GM19372 (cell line): ENCODE data around the gene KLRG1.

ENCODE experiments used
- ATAC-seq: cut with Tn5 transposase; IDR thresholded peaks from one replicate; pipeline ENCODE4 v1.9.1; 2021; ENCODE audit warnings: mild to moderate bottlenecking, low read depth, moderate library complexity; ENCODE audit not compliant: unreplicated experiment

KLRG1 gene

GRCh38 chr12:8980137-8980536 lies 9.2 kb upstream of the KLRG1 start:
- no peak for ATAC-seq

DNA sequence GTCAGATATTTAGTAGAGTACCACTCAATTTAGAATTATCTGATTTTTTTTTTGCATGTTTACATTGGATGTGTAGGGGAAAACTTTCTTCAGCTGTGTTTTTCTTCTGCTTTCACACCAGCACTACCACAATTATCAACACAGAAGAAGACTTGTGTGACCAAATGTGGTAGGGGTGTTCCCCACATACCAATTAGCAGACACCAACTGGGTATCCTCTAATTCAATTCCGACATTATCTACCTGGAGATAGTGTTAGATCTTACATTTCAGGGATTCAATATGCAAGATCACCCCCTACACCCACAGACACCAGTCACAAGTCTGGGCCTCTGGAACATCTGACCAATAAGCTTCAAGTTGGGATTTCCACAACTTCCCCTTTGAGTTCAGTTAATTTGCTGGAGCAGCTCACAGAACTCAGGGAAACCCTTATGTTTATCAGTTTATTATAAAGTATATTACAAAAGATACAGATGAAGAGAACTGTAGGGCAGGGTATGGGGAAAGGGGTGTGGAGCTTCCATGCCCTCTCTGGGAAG lies 4.1 kb upstream of the KLRG1 start:
- no peak for ATAC-seq

DNA sequence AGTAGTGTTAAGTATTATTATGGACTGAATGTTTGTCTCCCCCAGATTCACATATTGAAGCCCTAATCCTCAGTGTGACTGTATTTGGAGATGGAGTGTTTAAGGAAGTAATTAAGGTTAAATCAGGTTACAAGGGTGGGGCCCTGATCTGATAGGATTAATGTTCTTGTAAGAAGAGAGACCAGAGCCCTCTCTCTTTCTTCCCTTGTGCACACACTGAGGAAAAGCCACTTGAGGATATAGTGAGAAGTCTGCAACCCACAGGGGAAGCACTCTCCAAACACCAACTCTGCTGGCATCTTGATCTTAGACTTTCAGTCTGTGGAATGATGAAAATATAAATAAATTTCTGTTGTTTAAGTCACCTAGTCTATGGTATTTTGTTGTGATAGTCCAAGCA lies 2.2 kb upstream of the KLRG1 start:
- no peak for ATAC-seq

DNA sequence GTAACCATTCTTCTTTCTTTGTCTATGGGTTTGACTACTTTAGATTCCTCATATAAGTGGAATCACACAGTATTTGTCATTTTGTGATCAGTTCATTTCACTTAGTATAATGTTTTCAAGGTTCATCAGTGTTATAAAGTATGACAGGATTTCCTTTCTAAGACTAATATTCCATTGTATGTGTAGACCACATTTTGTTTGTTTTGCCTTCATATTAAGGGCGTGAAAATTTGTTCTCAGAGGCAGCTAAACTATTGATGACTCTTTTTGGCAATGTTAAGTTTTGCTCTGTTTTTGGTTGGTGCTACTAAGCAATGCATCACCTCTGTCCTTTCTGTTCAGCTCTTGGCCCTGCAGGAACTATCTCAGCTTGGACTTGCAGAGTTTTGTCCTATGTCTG lies 1.7 kb upstream of the KLRG1 start:
- no peak for ATAC-seq

GRCh38 chr12:8991371-8992345 lies 2.3 kb downstream of the KLRG1 start:
- no peak for ATAC-seq

DNA sequence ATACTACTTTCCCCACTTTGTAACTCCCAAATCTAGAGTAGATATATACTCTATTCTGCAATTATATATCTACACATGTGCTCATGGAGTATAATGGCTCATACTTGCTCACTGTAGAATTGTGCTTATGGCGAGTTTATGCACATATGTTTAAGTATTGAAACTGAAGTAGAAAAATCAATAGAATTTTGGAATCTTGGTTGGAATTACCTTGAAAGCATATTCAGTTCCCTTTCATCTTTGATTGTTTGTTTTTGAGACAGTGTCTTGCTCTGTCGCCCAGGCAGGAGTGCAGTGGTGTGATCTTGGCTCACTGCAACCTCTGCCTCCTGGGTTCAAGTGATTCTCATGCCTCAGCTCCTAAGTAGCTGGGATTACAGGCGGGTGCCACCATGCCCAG lies 4.5 kb downstream of the KLRG1 start:
- ATAC-seq, result no peak

GRCh38 chr12:8995021-8995775 lies 5.9 kb downstream of the KLRG1 start:
- ATAC-seq, result no peak

GRCh38 chr12:8996682-8997405 lies 7.5 kb downstream of the KLRG1 start:
- ATAC-seq, result peak; percentile 98

DNA sequence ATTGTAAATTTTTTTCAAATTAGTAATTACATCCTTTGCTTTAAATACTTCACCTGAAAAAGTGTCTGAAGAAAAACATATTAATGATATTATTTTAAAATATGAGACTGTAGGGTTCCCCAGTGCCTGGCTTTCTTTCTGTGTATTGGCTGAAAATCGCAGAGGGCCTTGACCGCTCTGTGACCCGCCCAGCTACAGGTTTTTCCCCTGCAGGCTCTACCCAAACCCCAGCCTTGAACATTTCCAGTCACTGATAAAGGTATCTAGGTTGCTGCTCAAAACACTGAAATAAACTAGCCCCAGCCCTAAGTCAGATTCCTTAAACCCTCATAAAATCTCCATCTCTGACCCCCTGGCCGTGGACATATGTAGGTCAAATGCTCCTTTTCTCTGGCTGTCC lies 11.9 kb downstream of the KLRG1 start:
- ATAC-seq, result no peak

- ATAC-seq, result no peak
Measured at GRCh38 chr12:9002335-9002734, 13.0 kb downstream of the KLRG1 start.

DNA sequence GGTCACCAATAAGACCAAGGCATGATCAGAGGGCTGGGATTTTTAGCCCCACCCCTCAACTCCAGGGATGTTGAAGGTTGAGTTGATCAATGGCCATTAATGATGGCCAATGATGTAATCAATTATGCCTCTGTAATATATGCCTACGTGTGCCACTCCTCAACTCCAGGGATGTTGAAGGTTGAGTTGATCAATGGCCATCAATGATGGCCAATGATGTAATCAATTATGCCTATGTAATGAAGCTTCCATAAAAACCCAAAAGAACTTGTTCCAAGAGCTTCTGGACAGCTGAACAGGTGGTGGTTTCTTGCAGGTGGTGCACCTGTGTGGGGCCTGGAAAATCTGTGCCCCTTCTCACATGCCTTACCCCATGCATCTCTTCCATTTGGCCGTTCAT lies 33.2 kb downstream of the KLRG1 start:
- no peak for ATAC-seq

GRCh38 chr12:9024512-9024911 lies 35.2 kb downstream of the KLRG1 start:
- ATAC-seq, result no peak

GRCh38 chr12:9027161-9028059 lies 38.1 kb downstream of the KLRG1 start:
- ATAC-seq, result no peak

DNA sequence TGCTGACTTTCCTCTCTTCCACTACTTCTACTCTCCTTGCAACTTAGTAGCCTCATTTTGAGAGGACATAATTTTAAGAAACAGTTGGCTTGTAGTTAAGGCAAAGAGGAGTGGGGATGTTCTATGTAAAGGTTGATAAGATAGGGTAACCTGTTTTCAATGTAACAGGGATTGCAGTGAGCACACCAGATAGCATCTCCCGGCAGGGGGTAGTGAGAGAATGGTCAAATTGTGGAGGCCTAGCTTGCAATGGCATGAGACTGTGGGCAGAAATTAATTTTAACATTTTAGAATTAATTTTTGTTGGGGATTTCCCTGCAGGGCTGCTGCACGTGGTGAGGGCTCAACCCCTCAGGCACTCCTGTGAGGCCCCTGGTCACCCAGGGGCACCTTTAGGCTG lies 41.4 kb downstream of the KLRG1 start:
- ATAC-seq, result no peak

GRCh38 chr12:9032202-9032964 lies 43.0 kb downstream of the KLRG1 start:
- ATAC-seq, result no peak

- no peak for ATAC-seq
Measured at GRCh38 chr12:9033265-9033887, 44.0 kb downstream of the KLRG1 start.

DNA sequence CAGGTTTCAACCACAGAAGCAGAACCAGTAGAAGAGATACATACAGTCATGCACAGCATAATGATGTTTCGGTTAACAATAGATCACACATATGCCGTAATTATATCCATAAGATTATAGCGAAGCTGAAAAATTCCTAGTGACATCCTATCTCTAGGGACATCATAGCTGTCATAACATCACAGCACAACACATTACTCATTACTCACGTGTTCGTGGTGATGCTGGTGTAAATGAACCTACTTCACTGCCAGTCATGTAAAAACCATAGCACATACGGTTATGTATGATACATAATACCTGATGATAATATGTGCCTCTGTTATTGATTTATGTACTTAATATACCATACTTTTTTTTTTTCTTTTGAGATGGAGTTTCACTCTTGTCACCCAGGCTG lies 44.7 kb downstream of the KLRG1 start:
- ATAC-seq, result no peak

DNA sequence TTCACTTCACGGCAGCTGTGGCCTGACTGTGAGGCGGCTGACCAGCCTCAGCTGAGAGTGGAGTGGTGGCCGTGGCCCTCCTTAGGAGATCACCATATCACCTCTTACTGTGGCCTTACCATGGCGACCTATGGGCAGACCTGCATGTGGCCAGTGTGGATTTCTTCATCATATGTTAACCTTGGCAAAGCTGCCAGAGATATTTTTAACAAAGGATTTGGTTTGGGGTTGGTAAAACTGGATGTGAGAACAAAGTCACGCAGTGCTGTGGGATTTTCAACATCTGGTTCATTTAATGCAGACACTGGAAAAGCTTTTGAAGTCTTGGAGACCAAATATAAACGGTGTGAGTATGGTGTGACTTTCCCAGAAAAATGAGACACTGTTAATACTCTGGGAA lies 46.9 kb downstream of the KLRG1 start:
- ATAC-seq, result no peak

DNA sequence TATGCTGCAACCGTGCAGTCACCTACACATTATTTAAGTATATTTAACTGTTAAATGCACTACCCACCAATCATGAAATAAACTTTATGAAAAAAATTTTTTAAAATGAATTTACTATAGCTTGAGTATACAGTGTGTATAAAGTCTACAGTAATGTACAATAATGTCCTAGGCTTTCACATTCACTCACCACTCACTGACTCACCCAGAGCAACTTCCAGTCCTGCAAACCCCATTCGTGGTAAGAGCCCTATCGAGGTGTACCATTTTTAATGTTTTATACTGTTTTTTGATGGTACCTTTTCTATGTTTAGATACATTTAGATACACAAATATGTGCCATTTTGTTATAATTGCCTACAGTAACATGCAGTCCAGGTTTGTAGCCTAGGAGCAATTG lies 48.1 kb downstream of the KLRG1 start:
- ATAC-seq, result no peak
